GM23248 (cell line): ENCODE measurements around the gene ANG. TPM values are rescaled to one million over a fixed set of nuclear protein-coding genes. Genes with fewer than 3 reads are reported as not detected.

Source experiments
- DNase-seq: peaks from one replicate; pipeline ENCODE4 v3.0.0-alpha.2; 2015
- H2AFZ ChIP-seq: fragments of 200-600 bp; sonication (generic); 2 replicates; pipeline ENCODE4 v1.6.1; 2016; ENCODE audit warnings: antibody characterized with exemption
- H3F3A ChIP-seq: fragments of 200-600 bp; sonication (generic); 2 replicates; pipeline ENCODE4 v1.6.1; 2016; ENCODE audit warnings: mild to moderate bottlenecking, antibody characterized with exemption, mixed run types; ENCODE audit not compliant: insufficient read depth
- H3K27ac ChIP-seq: fragments of 200-600 bp; sonication (generic); 2 replicates; pipeline ENCODE4 v1.5.1; 2016; ENCODE audit warnings: mild to moderate bottlenecking
- H3K27me3 ChIP-seq: fragments of 200-600 bp; sonication (generic); replicated peaks from 2 replicates; pipeline ENCODE4 v1.6.1; 2016; ENCODE audit warnings: mild to moderate bottlenecking; ENCODE audit not compliant: insufficient read depth
- H3K36me3 ChIP-seq: fragments of 200-600 bp; sonication (generic); 2 replicates; pipeline ENCODE4 v1.6.1; 2016; ENCODE audit warnings: low read depth, mild to moderate bottlenecking
- H3K4me1 ChIP-seq: fragments of 200-600 bp; sonication (generic); 2 replicates; pipeline ENCODE4 v1.6.1; 2016; ENCODE audit warnings: mild to moderate bottlenecking; ENCODE audit not compliant: insufficient read depth
- H3K4me2 ChIP-seq: fragments of 200-600 bp; sonication (generic); one replicate; pipeline ENCODE4 v1.6.1; 2016; ENCODE audit warnings: mild to moderate bottlenecking; ENCODE audit not compliant: unreplicated experiment
- H3K4me3 ChIP-seq: fragments of 200-600 bp; sonication (generic); 2 replicates; pipeline ENCODE4 v1.5.1; 2016; ENCODE audit warnings: mild to moderate bottlenecking
- H3K79me2 ChIP-seq: fragments of 200-600 bp; sonication (generic); 2 replicates; pipeline ENCODE4 v1.6.1; 2016; ENCODE audit warnings: mild to moderate bottlenecking; ENCODE audit not compliant: insufficient read depth
- H3K9ac ChIP-seq: fragments of 200-600 bp; sonication (generic); 2 replicates; pipeline ENCODE4 v1.6.1; 2016; ENCODE audit warnings: mild to moderate bottlenecking
- H3K9me2 ChIP-seq: fragments of 200-600 bp; sonication (generic); 2 replicates; pipeline ENCODE4 v1.6.1; 2016; ENCODE audit warnings: mixed run types, mild to moderate bottlenecking, moderate library complexity; ENCODE audit not compliant: insufficient read depth
- H3K9me3 ChIP-seq: fragments of 200-600 bp; sonication (generic); one replicate; pipeline ENCODE4 v1.6.1; 2017; ENCODE audit warnings: low read depth
- H4K20me1 ChIP-seq: fragments of 200-600 bp; sonication (generic); 2 replicates; pipeline ENCODE4 v1.6.0; 2016; ENCODE audit not compliant: insufficient read depth
- EZH2 ChIP-seq: fragments of 200-600 bp; sonication (generic); IDR thresholded peaks from 2 replicates; pipeline ENCODE4 v1.6.1; 2018; ENCODE audit warnings: antibody characterized with exemption, mild to moderate bottlenecking; ENCODE audit not compliant: insufficient read depth, poor library complexity, severe bottlenecking
- EZH2phosphoT487 ChIP-seq: fragments of 200-600 bp; sonication (generic); IDR thresholded peaks from 2 replicates; pipeline ENCODE4 v1.6.1; 2018; ENCODE audit warnings: antibody characterized with exemption, moderate library complexity, mild to moderate bottlenecking, low read depth; ENCODE audit not compliant: insufficient read depth
- WGBS, 2 experiments: methylation state at CpG; one replicate each; pipeline ENCODE4 v1.1.6; 2015 to 2017; ENCODE audit warnings: low lambda C conversion rate in 2 of 2, low coverage in 1 of 2; ENCODE audit errors: missing lambda C conversion rate in 2 of 2; 5-methylcytosine and 5-hydroxymethylcytosine counted together
- in situ Hi-C: fragments of 300-500 bp; cut with MboI; formaldehyde crosslinking; loops from 2 replicates; pipeline ENCODE4 v1.15.0; 2020
- polyA plus RNA-seq: library from polyadenylated mRNA; unstranded; fragments of >200 nt; fragmentation: Nextera tagmentation; extraction: Ambion mirVana; gene quantifications from 2 replicates; pipeline ENCODE4 v1.2.1, GENCODE V29; 2016
- total RNA-seq: library from RNA; depleted of rRNA; stranded (reverse); fragments of >200 nt; shearing (Covaris generic); gene quantifications from 2 replicates; pipeline ENCODE4 v1.2.3, GENCODE V29; 2014

The ANG gene
- total and polyA plus RNA-seq, 2 experiments from 2014 or later: 3.6 to 11.9 TPM

DNA sequence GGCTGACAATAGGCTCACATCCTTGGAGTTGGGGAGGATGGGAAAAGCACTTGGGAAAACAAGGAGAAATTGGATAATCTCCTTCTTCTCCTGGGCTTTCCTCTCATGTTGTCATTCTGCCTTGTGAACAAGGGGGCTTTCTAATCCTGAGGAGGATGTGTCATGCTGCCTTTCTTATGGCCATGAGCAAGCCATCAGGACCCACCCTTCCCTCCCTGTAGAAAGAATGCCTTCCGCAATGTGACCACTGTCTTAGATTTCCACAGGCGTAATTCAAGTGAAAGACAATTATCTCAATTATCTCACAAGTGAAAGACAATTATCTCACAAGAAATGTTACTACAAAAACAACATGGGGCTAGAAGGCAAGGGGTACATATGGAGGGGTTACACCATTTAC lies 44.0 kb upstream of the ANG start:
- no peaks in the 10 kb centered on the region for H3K9me2 ChIP-seq
- 62 to 68% methylated on average over 2 of the region's 2 CpGs for WGBS, 2 experiments
- no peak overlapping the region for H3K4me2 ChIP-seq
- no peak for TF ChIP-seq EZH2phosphoT487
- no peak for TF ChIP-seq EZH2
- no peaks in the 10 kb centered on the region for H4K20me1 ChIP-seq
- 0 out of 2 replicates have a peak, but pooled peaks cover 7% of the 10 kb centered on the region for H3K27me3 ChIP-seq
- no peak for DNase-seq
- no peaks in the 10 kb centered on the region for H3K36me3 ChIP-seq
- no peaks in the 10 kb centered on the region for H3K9me3 ChIP-seq
- in situ Hi-C loops: no loop called here
- H3K4me3 ChIP-seq: no peak overlapping the region
- no peaks in the 10 kb centered on the region for H3K4me1 ChIP-seq
- no peaks in the 10 kb centered on the region for H3K79me2 ChIP-seq
- H2AFZ ChIP-seq: no peak overlapping the region
- H3F3A ChIP-seq: no peaks in the 10 kb centered on the region
- no peak overlapping the region for H3K9ac ChIP-seq
- no peak overlapping the region for H3K27ac ChIP-seq

- Histone ChIP-seq H3K4me2 (no peak overlapping the region), H3K9ac (no peak overlapping the region), H3K4me1 (no peaks in the 10 kb centered on the region), H4K20me1 (no peaks in the 10 kb centered on the region), H3K36me3 (no peaks in the 10 kb centered on the region), H3K9me3 (no peaks in the 10 kb centered on the region), H3K9me2 (no peaks in the 10 kb centered on the region), H3K79me2 (no peaks in the 10 kb centered on the region), H2AFZ (no peak overlapping the region), H3F3A (no peaks in the 10 kb centered on the region), H3K27me3 (0 out of 2 replicates have a peak, but pooled peaks cover 12% of the 10 kb centered on the region), H3K4me3 (no peak overlapping the region), H3K27ac (no peak overlapping the region)
- DNase-seq: no peak
- 48 to 50% methylated on average over 1 of the region's 1 CpG for WGBS, 2 experiments
- no peak for TF ChIP-seq EZH2phosphoT487
- no peak for TF ChIP-seq EZH2
- in situ Hi-C loops: no loop called here
These were observed 43.1 kb upstream of the ANG start for GRCh38 chr14:20645481-20645880.

- Histone ChIP-seq H2AFZ (no peak overlapping the region; the same call in 1 of the 2 replicates), H3K9ac (no peak overlapping the region), H3K27ac (no peak overlapping the region), H3K9me2 (no peaks in the 10 kb centered on the region), H3K4me1 (no peaks in the 10 kb centered on the region), H3K4me3 (peak overlapping the region; percentile 9; the same call in 1 of the 2 replicates), H3K79me2 (no peaks in the 10 kb centered on the region), H3K36me3 (no peaks in the 10 kb centered on the region), H3K27me3 (peaks cover 34% of the 10 kb centered on the region), H3K4me2 (no peak overlapping the region), H3F3A (no peaks in the 10 kb centered on the region), H3K9me3 (no peaks in the 10 kb centered on the region), H4K20me1 (no peaks in the 10 kb centered on the region)
- peak; percentile 52 for DNase-seq
- in situ Hi-C loops: no loop called here
- TF ChIP-seq EZH2phosphoT487 (no peak), EZH2 (no peak)
- 2 to 4% methylated on average over 31 to 39 of the region's 39 CpGs for WGBS, 2 experiments
These were observed 35.3 kb upstream of the ANG start for GRCh38 chr14:20652996-20653975.

DNA sequence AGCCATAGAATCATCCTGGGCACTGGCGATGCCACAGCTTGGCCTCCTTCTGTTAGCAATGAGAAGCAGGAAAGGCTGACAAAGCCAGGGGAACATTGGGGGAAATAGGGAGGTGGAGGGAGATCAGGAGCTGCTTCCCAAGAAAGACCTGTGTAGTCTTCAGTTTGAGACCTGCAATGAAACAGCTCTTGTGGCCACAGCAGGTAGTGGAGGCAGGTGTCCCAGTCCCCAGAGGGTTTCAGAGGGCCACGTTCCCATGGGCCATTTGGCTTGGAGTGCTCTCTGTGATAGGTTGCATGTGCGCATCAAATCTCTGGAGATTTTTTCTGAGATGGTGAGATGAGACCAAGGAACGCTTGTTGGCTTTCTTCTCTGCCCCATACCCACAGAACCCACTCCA lies 32.7 kb upstream of the ANG start:
- Histone ChIP-seq H3K36me3 (no peaks in the 10 kb centered on the region), H3K27ac (no peak overlapping the region), H3K27me3 (peaks cover 38% of the 10 kb centered on the region), H3K9me3 (no peaks in the 10 kb centered on the region), H3K4me2 (no peak overlapping the region), H3K9ac (no peak overlapping the region), H3K4me3 (no peak overlapping the region), H3K79me2 (no peaks in the 10 kb centered on the region), H4K20me1 (no peaks in the 10 kb centered on the region), H3F3A (no peaks in the 10 kb centered on the region), H3K4me1 (no peaks in the 10 kb centered on the region), H2AFZ (no peak overlapping the region), H3K9me2 (no peaks in the 10 kb centered on the region)
- no peak for DNase-seq
- in situ Hi-C loops: no loop called here
- no peak for TF ChIP-seq EZH2phosphoT487
- TF ChIP-seq EZH2: no peak
- 52 to 55% methylated on average over 4 of the region's 4 CpGs for WGBS, 2 experiments
